DMS114 treated with DMSO at 0.1 percent for 48 hours (cell line): ENCODE data around the gene MMRN2.

Experiments
- DNase-seq: peaks from one replicate; lab custom pipeline; 2025; ENCODE audit not compliant: unreplicated experiment; lab: John Stamatoyannopoulos, UW

MMRN2 gene

GRCh38 chr10:86970162-86970981 is 13.0 kb upstream of the MMRN2 start:
- no peak for DNase-seq

- DNase-seq: no peak
Observed at GRCh38 chr10:86969421-86970041, 12.1 kb upstream of the MMRN2 start.

GRCh38 chr10:86968994-86969355 is 11.6 kb upstream of the MMRN2 start:
- no peak for DNase-seq

- DNase-seq: no peak
Observed at GRCh38 chr10:86968271-86968993, 11.0 kb upstream of the MMRN2 start, which contains the start of gene ADIRF. Gene ADIRF, plus strand, starts transcription at chr10:86968482. Its CDS starts 63 bp downstream, at chr10:86968545.

GRCh38 chr10:86967481-86967941 is 10.1 kb upstream of the MMRN2 start:
- no peak for DNase-seq

GRCh38 chr10:86965986-86966654 is 8.7 kb upstream of the MMRN2 start:
- DNase-seq: no peak

GRCh38 chr10:86964847-86965190 is 7.4 kb upstream of the MMRN2 start:
- no peak for DNase-seq

- no peak for DNase-seq
Observed at GRCh38 chr10:86964061-86964846, 6.8 kb upstream of the MMRN2 start.

GRCh38 chr10:86963341-86963919 is 6.0 kb upstream of the MMRN2 start:
- DNase-seq: no peak

GRCh38 chr10:86962981-86963310 is 5.5 kb upstream of the MMRN2 start:
- DNase-seq: no peak

- no peak for DNase-seq
Observed at GRCh38 chr10:86962136-86962980, 4.9 kb upstream of the MMRN2 start.

GRCh38 chr10:86961481-86962091 is 4.2 kb upstream of the MMRN2 start:
- DNase-seq: no peak

GRCh38 chr10:86960863-86961434 is 3.5 kb upstream of the MMRN2 start:
- DNase-seq: no peak

GRCh38 chr10:86960003-86960862 is 2.8 kb upstream of the MMRN2 start:
- peak; percentile 48 for DNase-seq

- no peak for DNase-seq
Observed at GRCh38 chr10:86959737-86960002, 2.3 kb upstream of the MMRN2 start.

GRCh38 chr10:86958901-86959736 is 1.7 kb upstream of the MMRN2 start:
- no peak for DNase-seq
